Activated B cell treated with CpG ODN at 0.5 μM for 24 hours (primary cell): ENCODE data around the gene ACTL6B. TPM values are rescaled to one million over a fixed set of nuclear protein-coding genes. Genes with fewer than 3 reads are reported as not detected.

Experiments used
- ATAC-seq: fragments of 200-7000 bp; cut with Tn5 transposase; one replicate; pipeline ENCODE4 v1.10.0; 2021; ENCODE audit warnings: low read depth, mild to moderate bottlenecking, moderate library complexity
- CTCF ChIA-PET: fragments of 350-600 bp; sonication (Branson Sonifier 250); formaldehyde crosslinking; loops from one replicate; lab custom pipeline; 2021; ENCODE audit warnings: antibody characterized with exemption; lab: Charles Lee
- POLR2A ChIA-PET: fragments of 350-600 bp; sonication (Branson Sonifier 250); formaldehyde crosslinking; loops from one replicate; lab custom pipeline; 2021; ENCODE audit warnings: antibody characterized with exemption; lab: Charles Lee
- DNase-seq: peaks from one replicate; pipeline ENCODE4 v3.0.0; 2022
- H3K27ac Mint-ChIP-seq: one replicate; pipeline ENCODE4 v1.8.0; 2020; ENCODE audit warnings: mixed read lengths
- H3K27me3 Mint-ChIP-seq: one replicate; pipeline ENCODE4 v1.8.0; 2021; ENCODE audit warnings: mixed read lengths
- H3K36me3 Mint-ChIP-seq: one replicate; pipeline ENCODE4 v1.8.0; 2021; ENCODE audit warnings: low read depth, mixed read lengths
- H3K4me1 Mint-ChIP-seq: one replicate; pipeline ENCODE4 v1.8.0; 2021; ENCODE audit warnings: mixed read lengths
- H3K4me3 Mint-ChIP-seq: one replicate; pipeline ENCODE4 v1.8.0; 2020; ENCODE audit warnings: mild to moderate bottlenecking, mixed read lengths
- H3K9me3 Mint-ChIP-seq: one replicate; pipeline ENCODE4 v1.8.0; 2020; ENCODE audit warnings: mixed read lengths
- intact Hi-C: fragments of 100-400 bp; cut with micrococcal nuclease; formaldehyde crosslinking; loops from one replicate; pipeline ENCODE4 v1.15.1; 2024
- total RNA-seq: library from RNA; stranded (reverse); gene quantifications from 2 replicates; pipeline ENCODE4 v1.2.3, GENCODE V29; 2022
- TF ChIP-seq, protein P1 (sequence below): fragments of 200-600 bp; IDR thresholded peaks from one replicate; pipeline ENCODE4 v1.8.0; 2022; ENCODE audit warnings: antibody characterized with exemption, mild to moderate bottlenecking

ACTL6B gene
- total RNA-seq, 1 donor from 2014 or later = not detected

DNA sequence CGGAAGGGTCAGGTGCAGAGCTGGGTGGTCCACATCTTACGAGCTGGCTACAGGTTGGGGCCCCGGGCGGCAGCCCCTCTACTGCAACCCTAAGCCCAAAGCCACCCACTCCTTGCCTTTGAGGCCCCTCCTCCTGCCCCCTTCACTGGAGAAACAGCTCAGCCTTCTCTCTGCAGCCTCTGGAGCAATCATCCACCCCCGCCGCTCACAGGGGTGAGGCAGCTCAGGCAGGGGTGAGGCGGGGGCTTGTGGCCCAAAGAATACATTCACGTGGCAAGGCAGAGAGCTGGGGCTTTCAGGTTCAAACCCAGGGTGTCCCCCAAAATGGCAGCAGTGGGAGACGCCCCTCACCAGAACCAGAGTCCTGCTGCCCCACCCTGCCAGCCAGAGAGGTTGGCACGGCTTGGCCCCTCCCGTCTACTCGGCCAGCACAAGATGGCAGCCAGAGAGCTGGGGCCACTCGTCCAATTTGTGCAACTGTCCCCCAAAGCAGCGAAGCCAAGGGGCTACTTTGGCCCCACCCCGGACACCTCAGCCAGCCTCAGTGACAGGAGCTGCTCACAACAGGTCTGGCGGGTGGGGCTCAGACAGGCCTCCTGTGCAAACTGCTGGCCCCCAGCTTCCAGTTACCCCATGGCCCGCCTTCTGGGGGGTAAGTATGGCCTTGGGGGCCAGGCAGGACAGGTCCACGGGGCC is 24.5 kb upstream of the ACTL6B start:
- no peaks in the 10 kb centered on the region for H3K27me3 Mint-ChIP-seq
- H3K27ac Mint-ChIP-seq = no peak overlapping the region
- H3K36me3 Mint-ChIP-seq = peaks cover 71% of the 10 kb centered on the region
- POLR2A ChIA-PET = interaction anchor here (0.8 to 2.6 kb wide), 3 partner anchors 9 to 15 kb away, joined by 3 to 11 read pairs (median 5); no protein-coding TSS in a partner anchor
- intact Hi-C loops = no loop called here
- CTCF ChIA-PET = no interaction called here
- H3K9me3 Mint-ChIP-seq = no peaks in the 10 kb centered on the region
- no peak overlapping the region for H3K4me3 Mint-ChIP-seq
- TF ChIP-seq, protein P1, sequence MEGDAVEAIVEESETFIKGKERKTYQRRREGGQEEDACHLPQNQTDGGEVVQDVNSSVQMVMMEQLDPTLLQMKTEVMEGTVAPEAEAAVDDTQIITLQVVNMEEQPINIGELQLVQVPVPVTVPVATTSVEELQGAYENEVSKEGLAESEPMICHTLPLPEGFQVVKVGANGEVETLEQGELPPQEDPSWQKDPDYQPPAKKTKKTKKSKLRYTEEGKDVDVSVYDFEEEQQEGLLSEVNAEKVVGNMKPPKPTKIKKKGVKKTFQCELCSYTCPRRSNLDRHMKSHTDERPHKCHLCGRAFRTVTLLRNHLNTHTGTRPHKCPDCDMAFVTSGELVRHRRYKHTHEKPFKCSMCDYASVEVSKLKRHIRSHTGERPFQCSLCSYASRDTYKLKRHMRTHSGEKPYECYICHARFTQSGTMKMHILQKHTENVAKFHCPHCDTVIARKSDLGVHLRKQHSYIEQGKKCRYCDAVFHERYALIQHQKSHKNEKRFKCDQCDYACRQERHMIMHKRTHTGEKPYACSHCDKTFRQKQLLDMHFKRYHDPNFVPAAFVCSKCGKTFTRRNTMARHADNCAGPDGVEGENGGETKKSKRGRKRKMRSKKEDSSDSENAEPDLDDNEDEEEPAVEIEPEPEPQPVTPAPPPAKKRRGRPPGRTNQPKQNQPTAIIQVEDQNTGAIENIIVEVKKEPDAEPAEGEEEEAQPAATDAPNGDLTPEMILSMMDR = no peak
- DNase-seq (no peak), ATAC-seq (no peak)
- peaks cover 4% of the 10 kb centered on the region for H3K4me1 Mint-ChIP-seq

DNA sequence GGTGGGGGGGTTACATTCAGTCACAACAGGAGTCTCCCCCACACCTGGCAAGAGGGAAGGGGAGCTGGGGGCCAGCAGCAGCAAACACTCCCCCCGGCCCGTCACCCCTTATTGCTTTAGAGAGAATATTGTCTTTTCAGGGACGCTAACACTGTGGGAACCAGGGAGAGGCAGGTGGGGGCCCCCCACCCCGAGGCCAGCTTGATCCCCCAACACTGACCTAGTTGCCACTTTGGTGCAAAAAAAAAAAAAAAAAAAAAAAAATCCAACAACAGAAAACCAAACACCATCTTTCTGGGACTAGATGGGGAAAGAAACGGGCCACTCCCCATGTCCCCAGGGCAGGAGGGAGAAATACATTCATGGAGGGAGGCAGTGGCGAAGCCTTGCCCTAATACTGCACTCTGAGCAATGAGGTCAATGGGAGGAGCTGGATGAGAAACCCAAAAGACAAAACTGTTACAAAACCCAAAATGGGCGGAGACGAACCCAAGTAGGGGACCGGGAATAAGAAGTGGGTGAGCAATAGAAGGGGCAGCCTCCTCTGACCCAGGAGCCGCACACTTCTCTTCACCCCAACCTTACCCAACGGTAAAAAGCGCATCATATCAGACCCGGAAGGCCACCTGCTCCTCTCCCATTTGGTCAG is 23.8 kb upstream of the ACTL6B start:
- H3K9me3 Mint-ChIP-seq = no peaks in the 10 kb centered on the region
- ChIA-PET POLR2A (interaction anchor here (0.7 to 2.6 kb wide), 3 partner anchors 12 to 77 kb away, joined by 5 to 11 read pairs (median 7); no protein-coding TSS in a partner anchor), CTCF (no interaction called here)
- no peaks in the 10 kb centered on the region for H3K27me3 Mint-ChIP-seq
- H3K36me3 Mint-ChIP-seq = peaks cover 64% of the 10 kb centered on the region
- H3K27ac Mint-ChIP-seq = no peak overlapping the region
- intact Hi-C loops = loop anchor here (10.0 kb wide), 1 partner anchor 595 kb away; the partner anchor contains the start of genes COPS6 and ZNF3
- ATAC-seq = no peak
- TF ChIP-seq, protein P1 = no peak
- no peak overlapping the region for H3K4me3 Mint-ChIP-seq
- no peak for DNase-seq
- peaks cover 4% of the 10 kb centered on the region for H3K4me1 Mint-ChIP-seq

DNA sequence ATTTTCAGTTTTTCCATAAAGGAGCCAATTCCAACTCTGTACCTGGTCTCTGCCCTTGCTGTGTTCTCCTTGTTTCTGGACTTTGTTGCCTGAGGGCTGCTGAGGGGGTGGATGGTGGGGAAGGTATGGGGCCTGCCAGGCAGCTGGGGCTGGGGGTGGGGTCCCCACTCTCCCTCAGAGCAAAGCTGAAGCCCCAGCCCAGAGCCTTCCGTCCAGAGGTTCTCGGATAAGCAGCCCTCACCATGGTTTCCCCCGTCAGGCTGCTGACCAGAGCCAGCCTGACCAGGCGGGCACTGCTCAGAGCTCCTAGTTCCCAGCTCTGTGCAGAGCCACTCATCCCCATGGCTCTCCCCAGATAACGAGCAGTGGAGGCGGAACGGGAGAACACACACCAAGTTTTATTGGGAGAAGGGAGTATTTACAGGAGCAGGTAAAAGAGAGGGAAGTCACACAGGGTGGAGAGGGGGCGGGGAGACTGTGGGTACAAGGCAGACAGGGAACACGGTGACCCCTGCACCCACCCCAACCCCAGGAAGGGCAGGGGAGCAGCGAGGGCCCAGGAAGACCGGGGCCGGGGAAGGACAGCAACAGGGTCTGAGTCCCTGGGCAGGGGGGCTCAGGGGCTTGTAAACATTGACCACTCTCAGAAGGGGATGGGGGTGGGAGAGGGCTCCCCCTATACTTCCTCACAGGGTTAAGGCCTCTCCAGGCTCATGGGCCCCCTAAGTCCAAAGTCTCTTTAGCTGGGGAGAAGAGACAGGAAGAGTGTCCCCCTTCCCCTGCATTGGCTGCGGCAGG is 23.1 kb upstream of the ACTL6B start:
- CTCF ChIA-PET = no interaction called here
- Mint-ChIP-seq H3K27me3 (no peaks in the 10 kb centered on the region), H3K9me3 (no peaks in the 10 kb centered on the region), H3K36me3 (peaks cover 60% of the 10 kb centered on the region), H3K4me1 (peaks cover 5% of the 10 kb centered on the region), H3K4me3 (no peak overlapping the region), H3K27ac (no peak overlapping the region)
- intact Hi-C loops = loop anchor here (10.0 kb wide), 1 partner anchor 595 kb away; the partner anchor contains the start of genes COPS6 and ZNF3
- TF ChIP-seq, protein P1 = no peak
- ATAC-seq (no peak), DNase-seq (no peak)
- POLR2A ChIA-PET = interaction anchor here (0.7 to 2.6 kb wide), 2 partner anchors 13 to 76 kb away, joined by 7 to 11 read pairs; no protein-coding TSS in a partner anchor

DNA sequence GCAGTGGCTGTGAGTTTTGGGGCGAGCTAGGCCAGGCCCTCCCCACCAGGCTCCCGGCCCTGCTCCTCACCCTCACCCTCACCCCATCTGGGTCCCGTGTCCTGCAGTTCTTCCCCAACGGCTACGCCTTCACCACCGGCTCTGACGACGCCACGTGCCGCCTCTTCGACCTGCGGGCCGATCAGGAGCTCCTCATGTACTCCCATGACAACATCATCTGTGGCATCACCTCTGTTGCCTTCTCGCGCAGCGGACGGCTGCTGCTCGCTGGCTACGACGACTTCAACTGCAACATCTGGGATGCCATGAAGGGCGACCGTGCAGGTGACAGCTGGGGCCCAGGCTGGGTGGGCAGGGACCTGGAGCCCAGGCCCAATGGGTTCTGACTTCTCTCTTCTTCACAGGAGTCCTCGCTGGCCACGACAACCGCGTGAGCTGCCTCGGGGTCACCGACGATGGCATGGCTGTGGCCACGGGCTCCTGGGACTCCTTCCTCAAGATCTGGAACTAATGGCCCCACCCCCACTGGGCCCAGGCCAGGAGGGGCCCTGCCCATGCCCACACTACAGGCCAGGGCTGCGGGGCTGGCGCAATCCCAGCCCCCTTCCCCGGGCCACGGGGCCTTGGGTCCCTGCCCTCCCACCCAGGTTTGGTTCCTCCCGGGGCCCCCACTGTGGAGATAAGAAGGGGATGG is 22.2 kb upstream of the ACTL6B start:
- H3K4me3 Mint-ChIP-seq = no peak overlapping the region
- ATAC-seq = no peak
- peaks cover 59% of the 10 kb centered on the region for H3K36me3 Mint-ChIP-seq

More for the DNA sequence above, 22.2 kb upstream of the ACTL6B start:
- DNase-seq = no peak
- H3K27ac Mint-ChIP-seq = peak overlapping the region; percentile 24
- peaks cover 5% of the 10 kb centered on the region for H3K4me1 Mint-ChIP-seq
- TF ChIP-seq, protein P1 = no peak
- CTCF ChIA-PET = interaction anchor here (1.4 to 1.8 kb wide), 2 partner anchors 13 to 73 kb away, joined by 4 to 7 read pairs; no protein-coding TSS in a partner anchor
- no peaks in the 10 kb centered on the region for H3K27me3 Mint-ChIP-seq
- POLR2A ChIA-PET = interaction anchor here (0.6 to 6.3 kb wide), 4 partner anchors 27 to 196 kb away, joined by 3 to 60 read pairs (median 4); partner anchors contain the start of genes FBXO24, LRCH4, POP7 and SRRT
- intact Hi-C loops = loop anchor here (10.0 kb wide), 1 partner anchor 594 kb away; the partner anchor contains the start of genes COPS6 and ZNF3
- H3K9me3 Mint-ChIP-seq = no peaks in the 10 kb centered on the region
